Fibroblast of lung (primary cell): ENCODE data around the gene CCNY. TPM values are rescaled to one million over a fixed set of nuclear protein-coding genes. Genes with fewer than 3 reads are reported as not detected.

Source experiments
- DNase-seq, 2 donors: peaks; one replicate each; pipeline versions ENCODE4 v3.0.0 to v3.0.0-alpha.2; 2010; ENCODE audit warnings: low read depth in 2 of 2
- H2AFZ ChIP-seq: 2 replicates; pipeline ENCODE4 v1.5.1; 2012; ENCODE audit warnings: low read length, control low read depth, inconsistent platforms
- H3K27ac ChIP-seq: 2 replicates; pipeline ENCODE4 v1.5.1; 2011; ENCODE audit warnings: low read length, control low read depth; ENCODE audit not compliant: insufficient read depth
- H3K27me3 ChIP-seq: 2 replicates; pipeline ENCODE4 v1.5.1; 2011; ENCODE audit warnings: mild to moderate bottlenecking, low read length; ENCODE audit not compliant: control insufficient read depth, insufficient read depth
- H3K36me3 ChIP-seq: 2 replicates; pipeline ENCODE4 v1.5.1; 2011; ENCODE audit warnings: low read length; ENCODE audit not compliant: control insufficient read depth, insufficient read depth
- H3K4me1 ChIP-seq: 2 replicates; pipeline ENCODE4 v1.5.1; 2011; ENCODE audit warnings: low read length; ENCODE audit not compliant: control insufficient read depth, insufficient read depth; ENCODE audit errors: extremely low read depth
- H3K4me2 ChIP-seq: 2 replicates; pipeline ENCODE4 v1.5.1; 2011; ENCODE audit warnings: low read length, control low read depth; ENCODE audit not compliant: insufficient read depth; ENCODE audit errors: extremely low read depth
- H3K4me3 ChIP-seq, 4 experiments: fragments of 200-600 bp in 1 of 4; sonication (generic) in 1 of 4; replicated peaks in 1 of 4; 2 replicates each; pipeline ENCODE4 v1.5.1; 2011 to 2016; ENCODE audit warnings: low read length in 4 of 4, low read depth in 3 of 4, mild to moderate bottlenecking in 3 of 4, control low read depth in 2 of 4, inconsistent platforms in 1 of 4, mixed read lengths in 1 of 4; ENCODE audit not compliant: insufficient read depth in 1 of 4; ENCODE audit errors: control extremely low read depth in 1 of 4
- H3K79me2 ChIP-seq: 2 replicates; pipeline ENCODE4 v1.5.1; 2012; ENCODE audit warnings: mild to moderate bottlenecking, low read length, inconsistent platforms; ENCODE audit not compliant: control insufficient read depth, insufficient read depth
- H3K9ac ChIP-seq: 2 replicates; pipeline ENCODE4 v1.5.1; 2011; ENCODE audit warnings: mild to moderate bottlenecking, low read length, control low read depth; ENCODE audit not compliant: insufficient read depth
- H3K9me3 ChIP-seq: 2 replicates; pipeline ENCODE4 v1.5.1; 2012; ENCODE audit warnings: low read depth, low read length; ENCODE audit not compliant: control insufficient read depth, insufficient read depth
- H4K20me1 ChIP-seq: 2 replicates; pipeline ENCODE4 v1.5.1; 2011; ENCODE audit warnings: low read length; ENCODE audit not compliant: control insufficient read depth, insufficient read depth; ENCODE audit errors: extremely low read depth
- EZH2 ChIP-seq: IDR thresholded peaks from 2 replicates; pipeline ENCODE4 v1.5.1; 2012; ENCODE audit warnings: low read length, control low read depth, mild to moderate bottlenecking; ENCODE audit errors: missing control alignments
- polyA plus RNA-seq, 2 donors: library from polyadenylated mRNA; depleted of rRNA in 1 of 2; stranded (reverse) in 1 of 2; unstranded in 1 of 2; fragments of >200 nt; gene quantifications; 2 replicates each; pipeline ENCODE4 v1.2.1, GENCODE V29; 2011 to 2012; ENCODE audit warnings: missing spikeins in 1 of 2
- total RNA-seq: library from RNA; depleted of rRNA; stranded (reverse); fragments of >200 nt; gene quantifications from 2 replicates; pipeline ENCODE4 v1.2.1, GENCODE V29; 2014
- TF ChIP-seq, protein P1 (sequence below), 2 donors: IDR thresholded peaks in 1 of 2; conservative IDR thresholded peaks in 1 of 2; 1 replicate in 1 of 2; 2 replicates in 1 of 2; pipeline ENCODE4 v1.5.1; 2011 to 2012; ENCODE audit warnings: low read length in 2 of 2, control low read depth in 1 of 2, inconsistent platforms in 1 of 2, low read depth in 1 of 2, mild to moderate bottlenecking in 1 of 2

CCNY gene
- total and polyA plus RNA-seq, 2 donors (not counting 1 experiment from before 2014, with no cell fraction given): 34.7 to 66.4 TPM

DNA sequence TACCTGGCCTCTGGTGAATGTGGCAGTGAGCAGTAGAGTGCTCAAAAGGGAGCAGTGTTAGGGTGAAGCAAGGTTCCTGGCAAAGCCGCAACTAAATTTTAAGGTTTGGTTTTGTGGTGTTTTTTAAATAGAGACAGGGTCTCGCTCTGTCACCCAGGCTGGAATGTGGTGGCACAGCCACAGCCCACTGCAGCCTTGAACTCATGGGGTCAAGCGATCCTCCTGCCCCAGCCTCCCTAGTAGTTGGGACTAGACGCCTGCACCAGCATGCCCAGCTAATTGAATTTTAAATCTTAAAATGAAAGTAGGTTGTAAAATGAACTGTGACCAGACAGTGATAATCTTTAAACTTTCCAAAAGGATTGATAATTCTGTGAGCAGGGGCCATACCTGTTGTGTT is 130.4 kb downstream of the CCNY start:
- Histone ChIP-seq H3K36me3 (no peaks in the 10 kb centered on the region), H3K4me1 (peaks cover 2% of the 10 kb centered on the region), H3K27ac (no peak overlapping the region), H3K79me2 (peaks cover 36% of the 10 kb centered on the region), H4K20me1 (no peaks in the 10 kb centered on the region), H2AFZ (no peak overlapping the region), H3K27me3 (no peaks in the 10 kb centered on the region), H3K9me3 (no peaks in the 10 kb centered on the region), H3K9ac (no peak overlapping the region), H3K4me2 (no peak overlapping the region), H3K4me3 (no peak overlapping the region)
- no peak for TF ChIP-seq EZH2
- DNase-seq: no peak

DNA sequence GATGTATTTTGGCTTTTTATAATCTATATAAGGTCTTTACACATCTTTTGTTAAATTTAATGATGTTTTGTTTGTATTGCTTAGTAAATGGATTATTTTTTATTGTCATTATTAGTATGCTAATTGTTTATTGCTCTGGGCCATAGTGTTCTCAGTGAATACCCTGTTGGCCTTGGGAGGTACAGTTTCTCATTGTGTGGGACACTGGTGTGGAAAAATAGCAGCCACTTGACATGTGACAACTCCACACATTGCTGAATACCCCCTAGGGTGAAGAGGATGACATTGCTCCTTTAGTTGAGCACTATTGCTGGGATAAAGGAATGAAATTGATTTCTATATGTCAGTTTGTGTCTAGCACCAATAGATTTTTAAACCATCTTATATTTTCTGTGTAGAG is 130.9 kb downstream of the CCNY start:
- H3K9ac ChIP-seq: no peak overlapping the region
- TF ChIP-seq, protein P1, sequence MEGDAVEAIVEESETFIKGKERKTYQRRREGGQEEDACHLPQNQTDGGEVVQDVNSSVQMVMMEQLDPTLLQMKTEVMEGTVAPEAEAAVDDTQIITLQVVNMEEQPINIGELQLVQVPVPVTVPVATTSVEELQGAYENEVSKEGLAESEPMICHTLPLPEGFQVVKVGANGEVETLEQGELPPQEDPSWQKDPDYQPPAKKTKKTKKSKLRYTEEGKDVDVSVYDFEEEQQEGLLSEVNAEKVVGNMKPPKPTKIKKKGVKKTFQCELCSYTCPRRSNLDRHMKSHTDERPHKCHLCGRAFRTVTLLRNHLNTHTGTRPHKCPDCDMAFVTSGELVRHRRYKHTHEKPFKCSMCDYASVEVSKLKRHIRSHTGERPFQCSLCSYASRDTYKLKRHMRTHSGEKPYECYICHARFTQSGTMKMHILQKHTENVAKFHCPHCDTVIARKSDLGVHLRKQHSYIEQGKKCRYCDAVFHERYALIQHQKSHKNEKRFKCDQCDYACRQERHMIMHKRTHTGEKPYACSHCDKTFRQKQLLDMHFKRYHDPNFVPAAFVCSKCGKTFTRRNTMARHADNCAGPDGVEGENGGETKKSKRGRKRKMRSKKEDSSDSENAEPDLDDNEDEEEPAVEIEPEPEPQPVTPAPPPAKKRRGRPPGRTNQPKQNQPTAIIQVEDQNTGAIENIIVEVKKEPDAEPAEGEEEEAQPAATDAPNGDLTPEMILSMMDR (conservative IDR thresholded peaks at IDR 0.05 in 1 of 2, IDR thresholded peaks at IDR 0.05 in 1 of 2; ENCODE audit: low read depth in 1 of 2, low read length in 2 of 2): no peak
- no peak for TF ChIP-seq EZH2
- H3K27me3 ChIP-seq: no peaks in the 10 kb centered on the region
- no peaks in the 10 kb centered on the region for H4K20me1 ChIP-seq
- H3K27ac ChIP-seq: no peak overlapping the region
- no peaks in the 10 kb centered on the region for H3K36me3 ChIP-seq
- DNase-seq: no peak
- no peaks in the 10 kb centered on the region for H3K9me3 ChIP-seq
- peaks cover 34% of the 10 kb centered on the region for H3K79me2 ChIP-seq
- no peak overlapping the region for H3K4me3 ChIP-seq
- H3K4me1 ChIP-seq: peaks cover 2% of the 10 kb centered on the region
- H2AFZ ChIP-seq: no peak overlapping the region
- no peak overlapping the region for H3K4me2 ChIP-seq

DNA sequence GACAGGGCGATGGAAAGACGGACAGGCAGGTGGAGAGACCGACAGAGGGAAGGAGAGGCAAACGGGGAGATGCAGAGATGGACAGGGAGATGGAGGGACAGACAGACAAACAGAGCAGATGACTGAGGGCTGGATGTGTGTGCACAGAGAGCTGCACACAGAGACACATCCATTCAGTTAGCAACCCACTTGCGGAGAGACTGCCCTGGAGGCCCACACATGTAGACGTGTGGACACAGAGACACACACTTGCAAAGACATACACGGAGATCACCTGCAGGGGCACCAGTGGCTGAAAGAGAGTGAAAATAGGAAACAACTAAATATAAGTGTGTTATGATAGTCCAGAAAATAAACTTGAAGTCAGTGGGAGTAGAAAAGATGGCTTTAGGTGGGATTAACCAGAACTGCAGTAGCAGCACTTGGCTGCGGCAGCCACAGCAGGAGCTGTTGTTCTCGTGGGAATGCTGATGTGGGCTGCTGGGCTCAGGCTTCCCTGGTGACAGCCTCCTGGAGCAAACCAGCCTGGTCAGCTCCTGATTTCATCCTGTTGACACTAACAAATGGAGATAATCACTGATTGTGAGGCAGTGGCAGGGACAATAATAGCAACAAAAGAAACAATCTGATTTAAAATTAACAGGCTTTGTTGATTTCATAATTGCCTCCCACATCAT is 134.1 kb downstream of the CCNY start:
- no peaks in the 10 kb centered on the region for H3K27me3 ChIP-seq
- no peak overlapping the region for H3K27ac ChIP-seq
- H3K79me2 ChIP-seq: peaks cover 21% of the 10 kb centered on the region
- no peak overlapping the region for H3K4me2 ChIP-seq
- TF ChIP-seq, protein P1 (conservative IDR thresholded peaks at IDR 0.05 in 1 of 2, IDR thresholded peaks at IDR 0.05 in 1 of 2; ENCODE audit: low read depth in 1 of 2, low read length in 2 of 2): no peak
- TF ChIP-seq EZH2: no peak
- H2AFZ ChIP-seq: no peak overlapping the region
- H3K9me3 ChIP-seq: no peaks in the 10 kb centered on the region
- H3K4me3 ChIP-seq: no peak overlapping the region
- DNase-seq: no peak
- H3K4me1 ChIP-seq: no peaks in the 10 kb centered on the region
- no peaks in the 10 kb centered on the region for H4K20me1 ChIP-seq
- no peaks in the 10 kb centered on the region for H3K36me3 ChIP-seq
- H3K9ac ChIP-seq: no peak overlapping the region
